MCF 10A (cell line): ENCODE data around the gene BMP8B. TPM values are rescaled to one million over a fixed set of nuclear protein-coding genes. Genes with fewer than 3 reads are reported as not detected.

ENCODE experiments used
- BruUV-seq: library from RNA; stranded (reverse); fragments of 400-500 nt; replicated peaks from 2 replicates; lab custom pipeline; 2021; lab: Mats Ljungman, UMichigan
- CTCF ChIA-PET: fragments of 300-600 bp; sonication (Branson Sonifier 250); formaldehyde crosslinking; extraction: SDS; loops from one replicate; lab custom pipeline; 2021; ENCODE audit warnings: antibody characterized with exemption, inconsistent platforms; lab: Yijun Ruan, JAX
- POLR2A ChIA-PET: fragments of 300-600, 350-650 bp; sonication (Branson Sonifier 250); formaldehyde crosslinking; extraction: SDS; loops from one replicate; lab custom pipeline; 2020; ENCODE audit warnings: antibody characterized with exemption, inconsistent platforms; lab: Yijun Ruan, JAX
- DNase-seq: peaks from one replicate; pipeline ENCODE4 v3.0.0-alpha.2; 2018; ENCODE audit not compliant: unreplicated experiment
- H3K27ac Mint-ChIP-seq: one replicate; pipeline ENCODE4 v1.8.0; 2022; ENCODE audit warnings: mild to moderate bottlenecking, low read depth, mixed read lengths; ENCODE audit not compliant: unreplicated experiment
- H3K27me3 Mint-ChIP-seq: one replicate; pipeline ENCODE4 v1.8.0; 2022; ENCODE audit warnings: mixed read lengths; ENCODE audit not compliant: insufficient read depth, unreplicated experiment
- H3K36me3 Mint-ChIP-seq: one replicate; pipeline ENCODE4 v1.8.0; 2022; ENCODE audit warnings: mild to moderate bottlenecking, moderate library complexity, mixed read lengths; ENCODE audit not compliant: insufficient read depth, unreplicated experiment
- H3K4me1 Mint-ChIP-seq: one replicate; pipeline ENCODE4 v1.8.0; 2022; ENCODE audit warnings: mixed read lengths; ENCODE audit not compliant: insufficient read depth, unreplicated experiment
- H3K4me3 Mint-ChIP-seq: one replicate; pipeline ENCODE4 v1.8.0; 2022; ENCODE audit warnings: mild to moderate bottlenecking, moderate library complexity, mixed read lengths; ENCODE audit not compliant: unreplicated experiment
- H3K9me3 Mint-ChIP-seq: one replicate; pipeline ENCODE4 v1.8.0; 2022; ENCODE audit warnings: mixed read lengths; ENCODE audit not compliant: unreplicated experiment
- intact Hi-C: fragments of 100-400 bp; cut with micrococcal nuclease; formaldehyde crosslinking; loops from 2 replicates; pipeline ENCODE4 v1.14.1; 2022
- total RNA-seq: library from RNA; stranded (reverse); gene quantifications from 2 replicates; pipeline ENCODE4 v1.2.3, GENCODE V29; 2022
- TF ChIP-seq, protein P1 (sequence below): fragments of 200-600 bp; IDR thresholded peaks from one replicate; pipeline ENCODE4 v1.8.0; 2022; ENCODE audit warnings: antibody characterized with exemption, mild to moderate bottlenecking; ENCODE audit not compliant: unreplicated experiment

Gene BMP8B
- total RNA-seq, 1 experiment from 2014 or later, result 0.21 TPM

DNA sequence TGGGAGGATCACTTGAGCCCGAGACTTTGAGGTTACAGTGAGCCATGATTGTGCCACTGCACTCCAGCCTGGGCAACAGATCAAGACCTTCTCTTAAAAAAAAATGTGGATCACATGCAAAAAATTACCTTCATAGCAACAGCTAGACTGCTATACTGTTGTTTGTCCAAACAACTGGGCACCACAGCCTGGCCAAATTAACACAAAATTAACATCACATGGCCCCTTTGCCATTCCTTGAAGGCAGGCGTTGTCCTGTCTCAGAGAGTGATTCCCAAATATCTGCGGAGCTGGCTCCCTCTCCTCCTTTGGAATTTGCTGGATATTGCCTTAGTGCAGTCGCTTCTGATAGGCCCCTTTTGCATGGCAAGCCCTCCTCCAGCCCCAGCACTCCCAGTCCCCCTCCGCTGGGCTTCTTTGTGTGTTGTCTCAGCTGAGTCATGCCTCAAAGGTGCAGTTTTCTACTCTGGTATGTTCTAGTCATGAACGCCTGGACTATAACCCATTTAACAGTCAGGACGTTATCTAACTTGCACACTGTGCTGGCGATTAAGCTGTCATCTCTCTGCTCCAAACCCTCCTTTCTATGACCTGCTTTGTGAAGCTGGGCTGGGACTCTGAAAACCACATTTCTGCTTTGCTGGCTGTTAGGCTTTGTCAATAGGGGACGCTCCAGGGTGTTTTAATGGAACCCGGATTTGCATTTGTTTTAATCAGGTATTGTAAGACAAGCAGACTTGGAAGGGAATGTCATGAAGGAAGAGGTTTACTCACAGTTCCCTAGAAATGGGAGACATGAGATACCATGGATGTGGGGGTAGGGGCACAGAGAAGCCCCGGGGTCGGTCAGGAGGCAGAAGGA is 77.3 kb downstream of the BMP8B start:
- Mint-ChIP-seq H3K36me3 (no peaks in the 10 kb centered on the region), H3K27ac (no peak overlapping the region), H3K9me3 (no peaks in the 10 kb centered on the region), H3K27me3 (peaks cover 4% of the 10 kb centered on the region), H3K4me3 (no peak overlapping the region), H3K4me1 (no peaks in the 10 kb centered on the region)
- intact Hi-C loops, result no loop called here
- BruUV-seq, result no TSS peak
- TF ChIP-seq, protein P1, sequence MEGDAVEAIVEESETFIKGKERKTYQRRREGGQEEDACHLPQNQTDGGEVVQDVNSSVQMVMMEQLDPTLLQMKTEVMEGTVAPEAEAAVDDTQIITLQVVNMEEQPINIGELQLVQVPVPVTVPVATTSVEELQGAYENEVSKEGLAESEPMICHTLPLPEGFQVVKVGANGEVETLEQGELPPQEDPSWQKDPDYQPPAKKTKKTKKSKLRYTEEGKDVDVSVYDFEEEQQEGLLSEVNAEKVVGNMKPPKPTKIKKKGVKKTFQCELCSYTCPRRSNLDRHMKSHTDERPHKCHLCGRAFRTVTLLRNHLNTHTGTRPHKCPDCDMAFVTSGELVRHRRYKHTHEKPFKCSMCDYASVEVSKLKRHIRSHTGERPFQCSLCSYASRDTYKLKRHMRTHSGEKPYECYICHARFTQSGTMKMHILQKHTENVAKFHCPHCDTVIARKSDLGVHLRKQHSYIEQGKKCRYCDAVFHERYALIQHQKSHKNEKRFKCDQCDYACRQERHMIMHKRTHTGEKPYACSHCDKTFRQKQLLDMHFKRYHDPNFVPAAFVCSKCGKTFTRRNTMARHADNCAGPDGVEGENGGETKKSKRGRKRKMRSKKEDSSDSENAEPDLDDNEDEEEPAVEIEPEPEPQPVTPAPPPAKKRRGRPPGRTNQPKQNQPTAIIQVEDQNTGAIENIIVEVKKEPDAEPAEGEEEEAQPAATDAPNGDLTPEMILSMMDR, result no peak
- DNase-seq, result no peak
- ChIA-PET CTCF (interaction anchor here (0.6 to 1.9 kb wide), 2 partner anchors 105 to 125 kb away, joined by 4 to 6 read pairs; no protein-coding TSS in a partner anchor), POLR2A (interaction anchor here (0.6 kb wide), 1 partner anchor 37 kb away, joined by 3 read pairs; no protein-coding TSS in a partner anchor)

DNA sequence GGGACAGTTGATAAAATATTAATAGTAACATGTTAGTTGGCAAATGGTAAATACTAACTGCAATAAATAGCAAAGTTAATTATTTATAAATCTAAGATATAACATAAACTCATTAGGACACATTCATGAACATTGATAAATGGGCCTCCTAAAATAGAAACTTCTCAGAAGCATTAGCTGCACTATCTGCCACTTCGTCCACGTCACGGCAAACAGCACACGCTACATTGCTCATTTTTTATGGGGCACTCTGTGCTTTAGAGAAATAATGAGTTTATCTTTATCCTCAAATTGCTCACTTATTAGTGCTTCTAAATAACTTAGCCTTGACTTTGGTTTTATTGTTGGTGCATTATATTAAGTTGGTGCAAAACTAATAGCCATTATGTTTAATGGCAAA is 81.2 kb downstream of the BMP8B start:
- H3K4me3 Mint-ChIP-seq, result no peak overlapping the region
- H3K27ac Mint-ChIP-seq, result no peak overlapping the region
- BruUV-seq, result no TSS peak
- DNase-seq, result no peak
- H3K36me3 Mint-ChIP-seq, result no peaks in the 10 kb centered on the region
- H3K4me1 Mint-ChIP-seq, result no peaks in the 10 kb centered on the region
- H3K27me3 Mint-ChIP-seq, result no peaks in the 10 kb centered on the region
- POLR2A ChIA-PET, result no interaction called here
- CTCF ChIA-PET, result interaction anchor here (0.6 kb wide), 1 partner anchor 419 kb away, joined by 3 read pairs; no protein-coding TSS in a partner anchor
- intact Hi-C loops, result no loop called here
- TF ChIP-seq, protein P1, result no peak
- no peaks in the 10 kb centered on the region for H3K9me3 Mint-ChIP-seq

Other genes with a start within 250 kb of the BMP8B start
- gene PABPC4, start 212.1 kb downstream of the BMP8B start, total RNA-seq, result 268 and 275 TPM in 2 replicates
- not detected in 2 replicates for gene HEYL, start 149.2 kb downstream of the BMP8B start, total RNA-seq
- not detected in 2 replicates for gene NT5C1A, start 116.8 kb downstream of the BMP8B start, total RNA-seq
- gene HPCAL4, start 97.4 kb downstream of the BMP8B start, total RNA-seq, result not detected in 2 replicates
- gene PPIE, start 50.0 kb downstream of the BMP8B start, total RNA-seq, result 44.8 and 45.8 TPM in 2 replicates
- gene OXCT2, start 17.5 kb downstream of the BMP8B start, total RNA-seq, result not detected in 2 replicates
- gene TRIT1, start 94.6 kb upstream of the BMP8B start, total RNA-seq, result 27.4 and 30.6 TPM in 2 replicates
- gene MYCL, start 113.1 kb upstream of the BMP8B start, total RNA-seq, result 0.63 and 1.1 TPM in 2 replicates
- 49.1 and 52.9 TPM in 2 replicates for gene MFSD2A, start 166.3 kb upstream of the BMP8B start, total RNA-seq